ENCODE measurements around the gene DMD.
"Not testable (repeated sequence)": the region's sequence is repeated elsewhere in the genome, so short reads cannot be mapped to it uniquely, and the experiment has no call there.

DMD gene

DNA sequence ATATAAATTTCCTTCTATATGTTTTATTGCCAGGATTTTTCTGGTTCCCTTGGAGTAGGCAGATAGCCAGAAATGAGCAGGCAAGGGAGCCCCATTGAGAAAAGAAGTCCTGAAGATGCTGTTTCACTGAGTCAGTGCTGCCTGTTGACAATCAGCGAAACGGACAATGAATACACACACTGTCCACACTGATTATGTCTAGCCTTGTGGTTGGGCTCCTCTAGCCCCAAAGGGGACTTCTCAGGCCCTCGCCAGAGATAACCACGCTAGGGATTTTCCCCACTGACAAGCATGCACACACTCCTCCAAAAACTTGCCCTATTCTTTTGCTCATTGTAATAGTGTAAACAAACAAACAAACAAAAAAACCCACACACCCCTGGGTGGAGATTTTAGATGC is 369.3 kb downstream of the DMD start:
- DNase-seq: no peak

DNA sequence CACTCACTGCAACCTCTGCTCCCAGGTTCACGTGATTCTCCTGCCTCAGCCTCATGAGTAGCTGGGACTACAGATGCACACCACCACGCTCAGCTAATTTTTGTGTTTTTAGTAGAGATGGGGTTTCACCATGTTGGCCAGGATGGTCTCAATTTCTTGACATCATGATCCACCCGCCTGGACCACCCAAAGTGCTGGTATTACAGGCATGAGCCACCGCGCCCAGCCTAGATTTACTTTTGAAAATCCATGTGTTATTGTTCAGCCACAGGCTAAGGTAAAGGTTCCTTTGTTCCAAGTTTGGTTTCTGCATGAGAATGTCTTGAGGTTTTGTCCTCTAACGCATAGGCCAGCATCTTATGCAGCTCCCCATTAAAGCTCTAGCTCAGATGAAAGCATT is 371.6 kb downstream of the DMD start:
- DNase-seq: no peak

DNA sequence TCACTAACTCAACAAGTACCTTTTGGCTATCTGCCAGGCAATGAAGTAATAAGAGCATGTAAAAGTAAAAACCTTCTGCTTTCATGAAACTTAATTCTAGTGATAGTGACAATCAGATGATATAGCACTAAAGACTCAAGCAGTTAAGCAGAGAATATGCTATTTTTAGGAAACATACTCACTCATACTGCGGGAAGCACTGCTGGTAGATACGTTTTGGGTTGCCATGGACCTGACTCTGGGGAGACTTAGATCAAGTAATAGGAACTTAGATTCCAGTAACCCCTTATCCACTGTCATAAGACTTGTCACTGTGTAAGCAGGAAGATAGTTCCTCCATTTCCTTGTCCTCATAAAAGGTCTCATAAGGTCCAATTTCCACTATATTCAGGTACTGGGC is 386.3 kb downstream of the DMD start:
- DNase-seq: no peak

DNA sequence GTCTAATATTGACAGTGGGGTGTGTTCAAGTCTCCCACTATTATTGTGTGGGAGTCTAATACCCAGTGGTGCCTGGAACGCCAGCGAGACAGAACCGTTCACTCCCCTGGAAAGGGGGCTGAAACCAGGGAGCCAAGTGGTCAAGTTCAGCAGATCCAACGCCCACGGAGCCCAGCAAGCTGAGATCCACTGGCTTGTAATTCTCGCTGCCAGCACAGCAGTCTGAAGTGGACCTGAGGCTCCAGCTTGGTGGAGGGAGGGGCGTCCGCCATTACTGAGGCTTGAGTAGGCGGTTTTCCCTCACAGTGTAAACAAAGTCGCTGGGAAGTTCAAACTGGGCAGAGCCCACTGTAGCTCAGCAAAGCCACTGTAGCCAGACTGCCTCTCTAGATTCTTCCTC is 407.3 kb downstream of the DMD start:
- no peak for DNase-seq

DNA sequence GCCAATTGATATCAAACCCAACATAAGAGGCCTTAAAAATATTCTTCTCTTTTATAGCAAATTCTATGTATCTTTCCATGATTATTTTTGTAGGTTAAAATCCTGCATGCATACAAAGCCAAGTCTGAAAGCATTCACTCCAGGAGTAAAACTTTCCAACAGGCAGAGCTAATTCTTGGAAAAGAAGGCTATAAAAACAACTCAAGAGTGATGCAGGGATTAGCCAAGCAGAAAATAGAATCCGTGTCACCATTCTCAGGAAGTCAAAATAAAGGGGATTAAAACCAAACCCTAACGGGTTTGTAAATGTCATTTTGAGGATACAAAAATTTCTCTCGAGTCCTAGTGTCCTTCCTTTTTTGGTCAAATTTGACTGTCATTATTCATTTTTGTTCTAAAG is 412.4 kb downstream of the DMD start:
- no peak for DNase-seq

DNA sequence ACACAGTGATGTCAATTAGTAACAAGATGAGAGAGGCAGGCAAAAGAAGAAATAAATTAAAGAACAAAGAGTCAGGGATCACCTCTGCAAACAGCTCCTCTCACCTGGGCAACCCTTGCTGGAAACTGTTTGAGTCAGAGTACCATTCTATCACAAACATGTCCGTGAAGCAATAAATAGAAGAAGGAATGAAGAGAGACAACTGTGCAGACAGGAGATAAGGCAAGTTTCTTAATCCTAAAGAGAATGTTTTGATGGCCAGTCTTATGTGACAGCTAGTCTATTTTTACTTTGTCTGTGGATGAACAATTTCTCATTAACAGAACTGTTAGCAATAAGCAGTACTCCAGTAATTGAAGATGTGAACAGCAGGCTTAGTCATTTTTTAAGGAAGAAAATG is 422.4 kb downstream of the DMD start:
- no peak for DNase-seq

DNA sequence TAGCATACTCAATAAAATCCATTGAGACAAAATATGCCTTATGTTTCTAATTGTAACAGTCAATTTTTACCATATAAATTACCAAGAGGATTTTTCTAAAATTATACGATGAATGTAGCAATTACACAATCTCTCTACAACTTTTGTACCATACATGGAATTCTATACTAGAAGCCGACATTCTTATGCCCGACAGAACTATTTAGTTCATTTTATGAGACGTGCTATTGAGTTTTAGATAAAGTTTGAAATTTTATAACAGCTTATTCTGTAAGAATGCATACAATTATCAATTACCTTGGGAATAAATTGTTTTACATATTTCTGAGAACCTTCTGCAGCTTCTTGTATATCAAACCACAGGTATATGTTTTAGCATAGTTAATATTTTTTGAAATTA is 431.2 kb downstream of the DMD start:
- no peak for DNase-seq

DNA sequence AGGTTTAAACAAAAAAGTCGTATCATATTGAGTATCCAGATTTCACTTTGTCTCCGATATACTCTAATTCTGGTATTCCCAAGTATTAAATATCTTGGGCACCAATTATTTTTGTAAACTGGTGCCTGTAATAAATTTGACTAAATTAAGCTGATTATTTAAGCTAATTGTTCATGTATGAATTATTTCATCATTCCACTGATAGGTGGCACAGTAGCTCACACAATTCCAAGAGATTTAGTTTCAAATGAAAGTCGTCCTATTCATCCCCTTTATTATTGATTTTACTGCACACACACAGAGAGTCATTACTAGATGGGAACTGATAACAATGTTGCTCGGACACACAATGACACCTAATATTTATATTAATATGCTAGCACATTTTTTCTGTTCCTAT is 432.4 kb downstream of the DMD start:
- no peak for DNase-seq

DNA sequence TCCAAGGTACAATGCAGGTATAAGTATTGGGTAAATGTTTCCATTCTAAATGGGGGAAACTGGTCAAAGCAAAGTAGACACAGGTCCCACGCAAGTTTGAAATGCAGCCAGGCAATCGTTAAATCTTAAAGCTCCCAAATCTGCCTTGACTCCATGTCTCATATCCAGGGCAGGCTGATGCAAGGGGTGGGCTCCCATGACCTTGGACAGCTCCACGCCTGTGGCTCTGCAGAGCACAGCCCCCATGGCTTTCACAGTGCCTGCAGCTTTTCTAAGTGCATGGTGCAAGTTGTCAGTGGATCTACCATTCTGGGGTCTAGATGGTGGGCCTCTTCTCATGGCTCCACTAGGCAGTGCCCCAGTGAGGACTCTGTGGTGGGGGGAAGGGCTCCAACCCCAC is 436.4 kb downstream of the DMD start:
- DNase-seq: no peak

DNA sequence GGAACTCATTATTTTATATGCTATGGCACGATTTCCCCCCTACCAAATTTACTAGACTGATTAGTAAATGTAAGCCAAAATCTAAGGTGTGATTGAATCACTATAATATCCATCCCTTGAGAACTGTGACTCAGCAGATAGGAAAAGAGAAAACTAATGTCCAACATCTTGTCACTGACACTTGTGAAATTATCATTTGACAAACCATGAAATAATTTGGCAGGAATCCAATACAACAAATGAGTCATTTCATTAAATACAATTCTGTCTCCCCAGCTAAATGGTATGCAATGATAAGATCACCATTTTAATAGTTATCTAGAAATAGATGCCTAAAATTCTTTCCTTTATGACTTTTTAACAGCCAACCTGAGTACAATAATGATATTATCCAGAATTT is 462.3 kb downstream of the DMD start:
- DNase-seq: no peak

DNA sequence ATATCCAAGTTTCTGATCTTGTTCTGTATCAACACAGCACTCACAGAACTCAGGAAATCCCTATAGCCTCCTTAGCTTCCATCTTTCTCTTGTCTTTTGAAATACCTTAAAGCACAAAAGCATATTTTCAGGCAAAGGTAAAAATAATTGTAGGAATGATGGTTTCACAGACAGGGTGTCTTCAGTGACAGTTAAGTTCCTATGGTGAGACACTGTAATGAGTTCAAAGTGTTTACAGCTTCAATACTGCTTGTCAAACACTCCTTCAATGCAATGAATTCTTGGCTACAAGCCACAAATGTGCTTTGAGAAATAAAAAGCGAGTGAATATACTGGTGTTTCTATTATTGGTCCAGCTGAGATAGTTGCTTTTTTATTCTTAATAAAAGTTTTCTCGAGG is 466.0 kb downstream of the DMD start:
- DNase-seq: no peak

DNA sequence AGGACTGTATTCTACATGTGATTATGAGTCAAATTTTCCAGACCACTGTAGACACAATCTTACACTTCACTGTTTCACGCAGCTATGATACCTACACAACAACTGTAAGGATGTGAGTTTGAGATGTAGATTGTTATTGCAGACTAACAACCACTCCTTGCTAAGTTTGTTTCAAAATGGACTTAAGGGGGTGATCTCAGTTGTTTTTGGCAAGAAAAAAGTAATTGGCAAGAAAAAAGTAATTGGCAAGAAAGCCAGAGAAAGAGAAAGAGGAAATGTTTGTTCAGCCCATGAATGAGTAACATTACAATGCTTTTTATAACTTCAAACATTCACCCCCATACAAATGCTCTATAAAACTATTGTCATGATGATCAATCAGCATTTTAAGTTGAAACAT is 466.4 kb downstream of the DMD start:
- DNase-seq: no peak

DNA sequence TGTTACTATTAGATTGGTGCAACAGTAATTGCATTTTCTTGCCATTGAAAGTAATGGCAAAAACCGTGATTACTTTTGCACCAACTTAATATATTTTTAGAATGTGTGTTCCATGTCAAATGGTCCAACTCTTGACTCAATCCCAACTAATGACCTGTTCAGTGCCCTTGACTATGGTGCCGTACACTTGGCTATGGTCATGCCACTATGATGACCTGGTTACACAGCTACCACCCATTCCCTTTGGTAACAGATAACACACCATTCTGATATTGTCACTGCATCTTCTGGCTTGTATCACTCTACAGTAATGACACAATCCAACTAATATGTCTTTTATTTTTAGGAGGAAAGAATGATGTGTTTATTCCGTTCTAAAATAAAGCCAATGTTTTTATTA is 469.4 kb downstream of the DMD start:
- no peak for DNase-seq

DNA sequence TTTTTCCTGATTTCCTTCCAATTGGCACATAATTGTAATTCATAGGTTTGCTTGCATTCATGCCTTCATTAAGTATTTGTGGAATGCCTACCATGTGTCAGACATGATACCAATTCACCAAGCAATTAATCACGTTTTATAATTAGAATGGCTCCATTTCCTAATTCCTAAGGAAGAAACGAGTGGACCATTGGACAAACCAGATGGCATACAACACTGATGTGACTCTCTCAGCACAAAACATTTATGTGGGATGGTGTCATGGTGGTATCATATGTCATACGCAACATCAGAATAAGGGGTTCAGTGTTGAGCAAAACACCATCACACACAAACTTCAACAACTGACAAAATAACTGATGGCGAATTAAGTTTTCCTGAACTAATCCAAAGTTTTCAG is 502.8 kb downstream of the DMD start:
- no peak for DNase-seq

DNA sequence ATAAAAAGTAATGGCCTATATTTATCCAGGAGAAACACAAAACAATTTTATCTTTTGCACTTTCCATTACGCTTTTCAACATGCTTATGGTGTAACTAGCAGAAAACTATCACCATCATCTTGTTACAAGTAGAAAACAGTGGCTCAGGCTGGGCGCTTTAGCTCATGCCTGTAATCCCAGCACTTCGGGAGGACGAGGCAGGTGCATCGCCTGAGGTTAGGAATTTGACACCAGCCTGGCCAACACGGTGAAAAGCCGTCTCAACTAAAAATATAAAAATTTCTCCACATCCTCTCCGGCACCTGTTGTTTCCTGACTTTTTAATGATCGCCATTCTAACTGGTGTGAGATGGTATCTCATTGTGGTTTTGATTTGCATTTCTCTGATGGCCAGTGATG is 506.0 kb downstream of the DMD start:
- DNase-seq: not testable (repeated sequence)

DNA sequence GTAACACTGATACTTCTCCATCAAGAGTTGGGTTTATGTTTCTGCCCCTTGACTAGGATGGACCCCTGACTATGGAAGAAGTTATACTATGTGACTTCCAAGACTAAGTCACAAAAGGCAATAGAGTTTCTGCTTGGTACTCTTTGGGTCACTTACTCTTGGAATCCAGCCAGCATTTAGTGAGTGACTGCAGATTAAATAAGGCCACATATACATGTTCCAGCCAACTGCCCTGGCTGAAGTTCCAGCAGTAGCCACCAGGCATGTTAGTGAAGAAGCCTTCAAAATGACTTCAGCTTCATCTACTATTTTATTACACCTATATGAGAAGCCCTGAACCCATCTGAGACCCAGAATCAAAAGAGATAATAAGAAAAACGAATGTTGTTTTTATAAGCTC is 524.0 kb downstream of the DMD start:
- DNase-seq: no peak

DNA sequence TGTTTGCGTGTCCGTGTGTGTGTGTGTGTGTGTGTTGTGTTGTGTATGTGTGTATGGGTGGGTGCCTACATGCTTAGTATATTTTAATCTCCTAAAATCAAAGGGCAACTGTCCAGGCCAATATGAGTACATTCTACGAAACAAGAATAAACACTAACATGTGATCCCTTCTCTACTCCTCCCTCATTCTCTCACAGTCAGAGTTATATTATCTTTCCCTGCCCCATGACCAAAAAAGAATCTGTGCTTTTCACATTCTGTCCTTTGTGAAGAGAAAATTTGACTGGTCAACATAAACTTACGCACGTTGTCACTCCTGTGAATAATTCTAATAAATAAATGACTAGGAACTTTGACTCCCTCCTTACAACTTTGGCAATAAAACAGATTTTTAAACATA is 532.9 kb downstream of the DMD start:
- no peak for DNase-seq

DNA sequence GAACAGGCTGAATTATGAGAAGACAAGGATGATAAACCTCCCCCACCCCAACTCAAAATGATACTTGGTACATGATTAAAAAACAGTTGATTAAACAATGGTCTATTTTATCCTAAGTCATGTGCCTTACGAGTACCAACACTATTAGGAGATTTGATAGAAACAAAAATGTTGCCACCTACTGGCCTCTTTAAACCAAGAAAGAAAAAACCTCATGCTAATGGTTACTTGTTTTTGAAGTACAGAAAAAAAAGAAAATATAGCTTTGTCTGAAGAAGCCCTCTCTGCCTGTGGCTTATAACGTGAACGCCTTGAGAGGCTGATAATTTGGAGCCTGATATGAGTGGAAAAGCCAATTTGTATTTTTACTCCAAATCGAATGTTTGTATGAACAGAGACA is 538.2 kb downstream of the DMD start:
- no peak for DNase-seq

DNA sequence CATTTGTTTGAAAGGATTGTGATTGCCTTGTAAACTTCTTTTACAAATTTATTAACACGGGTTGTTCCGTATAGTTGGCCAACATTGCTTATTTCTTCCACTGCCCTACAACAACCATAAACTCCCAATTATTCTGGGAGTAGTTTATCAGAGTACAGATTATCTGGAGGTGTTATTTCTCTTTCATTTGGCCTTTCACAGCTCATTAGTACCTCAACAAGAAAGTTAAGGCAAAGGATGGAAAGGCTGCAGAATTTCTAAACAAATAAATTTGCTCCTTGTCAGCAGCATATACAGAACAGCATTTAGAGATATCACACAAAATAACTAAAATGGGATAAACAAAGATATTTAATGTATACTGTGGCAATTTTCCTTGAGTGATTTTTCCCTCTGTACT is 548.8 kb downstream of the DMD start:
- DNase-seq: no peak

DNA sequence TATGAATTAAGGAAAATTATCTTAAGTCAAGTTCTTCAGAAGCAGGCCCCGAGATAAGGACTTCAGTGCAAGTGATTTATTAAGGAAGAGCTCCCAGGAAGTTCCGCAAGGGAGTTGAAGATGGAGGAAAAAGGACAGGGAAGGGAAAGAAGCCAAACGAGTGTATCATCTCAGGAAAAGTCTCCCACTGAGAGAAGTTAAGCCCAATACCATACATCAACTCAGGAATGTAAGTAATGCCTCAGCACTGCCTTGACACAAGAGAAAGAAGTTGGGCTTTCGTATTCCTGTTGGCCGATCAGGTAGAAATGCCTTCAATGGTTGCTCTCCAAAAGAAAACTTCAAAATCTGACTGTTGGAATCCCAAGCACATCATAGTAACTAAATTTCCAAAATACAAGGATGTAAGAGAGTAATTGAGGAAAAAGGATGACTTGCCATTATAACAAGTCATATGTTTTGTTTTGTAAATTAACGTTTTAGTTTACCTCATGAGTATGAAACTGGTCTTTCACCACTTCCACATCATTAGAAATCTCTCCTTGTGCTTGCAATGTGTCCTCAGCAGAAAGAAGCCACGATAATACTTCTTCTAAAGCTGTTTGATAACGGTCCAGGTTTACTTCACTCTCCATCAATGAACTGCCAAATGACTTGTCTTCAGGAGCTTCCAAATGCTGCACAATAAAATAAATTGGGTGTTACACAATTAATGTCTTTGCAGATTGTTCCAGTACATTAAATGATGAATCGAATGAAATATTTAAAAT is 566.7 kb downstream of the DMD start:
- DNase-seq: no peak

DNA sequence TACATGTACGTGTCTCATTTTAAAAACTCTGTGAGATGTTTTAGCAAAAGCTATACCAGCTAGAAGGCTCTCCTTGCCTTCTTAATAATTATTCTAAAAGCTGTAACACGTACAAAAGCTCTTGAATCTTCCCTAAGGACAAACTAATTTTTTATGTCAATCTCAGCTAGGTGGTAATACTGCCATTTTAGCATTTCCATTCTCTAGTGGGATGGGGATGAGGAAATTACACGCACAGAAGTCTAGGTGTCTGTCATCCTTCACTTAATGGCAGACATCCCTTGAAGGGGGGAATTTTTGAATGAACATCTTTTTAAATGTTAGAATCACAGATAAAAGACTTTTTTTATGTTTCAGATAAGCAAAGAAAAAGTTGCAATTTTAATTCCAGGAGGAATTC is 569.1 kb downstream of the DMD start:
- DNase-seq: no peak

DNA sequence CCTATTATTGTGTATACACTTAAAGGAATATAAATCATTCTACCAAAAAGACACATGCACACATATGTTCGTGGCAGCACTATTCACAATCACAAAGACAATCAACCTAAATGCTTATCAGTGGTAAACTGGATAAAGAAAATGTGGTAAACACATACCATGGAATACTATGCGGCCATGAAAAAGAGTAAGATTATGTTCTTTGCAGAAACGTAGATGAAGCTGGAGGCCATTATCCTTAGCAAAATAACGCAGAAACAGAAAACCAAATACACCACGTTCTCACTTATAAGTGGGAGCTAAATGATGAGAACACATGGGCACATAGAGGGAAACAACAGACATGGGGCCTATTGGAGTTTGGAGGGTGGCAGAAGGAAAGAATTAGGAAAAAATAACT is 593.2 kb downstream of the DMD start:
- no peak for DNase-seq

DNA sequence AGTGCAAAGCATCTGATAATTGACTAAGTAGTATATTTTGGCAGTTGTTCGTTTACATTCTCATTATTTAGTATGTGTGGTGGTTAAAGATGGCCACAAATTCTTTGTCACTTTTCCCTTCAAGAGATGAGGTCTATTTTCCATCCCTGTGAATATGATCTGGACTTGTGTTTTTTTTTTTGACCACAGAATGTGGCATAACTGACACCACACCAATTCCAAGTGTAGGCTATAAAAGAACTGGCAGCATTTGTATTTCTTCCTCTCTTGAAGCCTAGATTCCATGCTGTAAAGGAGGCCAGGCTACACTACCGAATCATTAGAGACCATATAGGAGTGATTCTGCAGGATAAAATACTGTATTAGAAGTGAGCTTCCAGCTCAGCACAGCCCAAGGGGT is 596.6 kb downstream of the DMD start:
- DNase-seq: no peak

DNA sequence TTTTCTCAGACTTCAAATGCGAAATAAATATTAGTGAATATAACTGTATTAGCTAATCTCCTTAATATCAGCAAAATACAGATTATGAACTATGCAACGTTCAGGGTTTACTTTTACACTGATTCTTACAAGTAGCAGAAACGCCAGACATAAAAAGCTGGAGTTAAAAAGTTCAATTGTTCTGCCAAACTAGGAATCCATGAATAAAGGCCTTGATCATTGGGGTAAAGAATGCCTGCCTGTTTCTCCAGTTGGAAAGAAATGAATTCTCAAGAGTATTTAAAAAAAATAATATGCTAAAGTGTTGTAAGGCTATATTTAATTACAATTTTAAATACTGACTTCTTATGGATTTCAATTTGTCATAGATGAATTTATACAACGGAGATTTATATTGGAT is 612.2 kb downstream of the DMD start:
- no peak for DNase-seq

DNA sequence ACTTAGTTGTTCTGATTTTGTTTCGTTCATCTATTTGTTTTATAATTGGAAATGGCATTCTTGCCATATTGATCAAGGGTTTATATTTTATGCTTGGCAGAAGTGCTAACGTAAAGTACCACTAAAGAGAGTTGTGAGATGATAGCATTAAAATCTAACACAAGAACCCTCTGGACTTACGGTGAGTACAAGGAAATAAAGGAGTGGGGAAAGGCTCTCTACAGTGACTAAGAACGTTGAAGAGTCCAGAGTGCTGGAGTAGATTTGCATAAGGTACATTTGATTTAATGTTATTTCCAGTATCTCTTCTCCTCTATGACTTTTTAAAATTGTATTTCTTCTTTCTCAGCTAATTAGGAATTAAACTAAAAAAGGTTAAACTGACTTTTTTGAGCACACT is 612.6 kb downstream of the DMD start:
- no peak for DNase-seq

DNA sequence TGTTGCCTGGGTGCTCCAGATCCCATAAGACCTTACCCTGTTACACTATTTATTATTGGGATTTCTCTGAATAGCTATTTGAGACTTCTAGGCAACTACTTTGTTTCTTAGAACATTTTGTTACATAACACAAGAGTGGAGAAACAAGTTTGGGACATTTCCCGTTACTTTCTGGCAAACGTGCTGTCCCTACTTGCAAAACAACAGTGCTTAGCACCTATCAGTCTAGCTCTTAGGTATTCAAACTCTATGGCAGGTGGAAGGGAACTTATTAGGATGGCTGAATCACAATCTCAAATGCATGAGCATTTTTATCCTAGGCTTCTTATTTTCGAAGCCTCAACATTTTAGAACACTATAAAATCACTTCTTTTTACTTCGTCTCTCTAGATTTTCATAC is 613.6 kb downstream of the DMD start:
- DNase-seq: no peak
